Smooth muscle cell (in vitro differentiated cells): Measurements from ENCODE around the gene TMEM266. TPM values are rescaled to one million over a fixed set of nuclear protein-coding genes. Genes with fewer than 3 reads are reported as not detected.

Experiments
- DNase-seq: peaks from one replicate; lab custom pipeline; 2025; ENCODE audit not compliant: unreplicated experiment; lab: John Stamatoyannopoulos, UW
- H2AFZ ChIP-seq: fragments of 200-600 bp; sonication (generic); 2 replicates; pipeline ENCODE4 v1.6.0; 2016; ENCODE audit warnings: antibody characterized with exemption, low read depth, mild to moderate bottlenecking
- H3F3A ChIP-seq: fragments of 200-600 bp; sonication (generic); 2 replicates; pipeline ENCODE4 v1.6.0; 2017; ENCODE audit warnings: antibody characterized with exemption, low read depth
- H3K27ac ChIP-seq: fragments of 200-600 bp; sonication (generic); 2 replicates; pipeline ENCODE4 v1.5.1; 2016; ENCODE audit warnings: low read depth, mild to moderate bottlenecking
- H3K27me3 ChIP-seq: fragments of 200-600 bp; sonication (generic); 2 replicates; pipeline ENCODE4 v1.6.1; 2016; ENCODE audit warnings: low read depth, mild to moderate bottlenecking
- H3K36me3 ChIP-seq: fragments of 200-600 bp; sonication (generic); 2 replicates; pipeline ENCODE4 v1.5.1; 2016; ENCODE audit warnings: low read depth
- H3K4me1 ChIP-seq: fragments of 200-600 bp; sonication (generic); 2 replicates; pipeline ENCODE4 v1.5.1; 2016; ENCODE audit warnings: low read depth
- H3K4me2 ChIP-seq: fragments of 200-600 bp; sonication (generic); 2 replicates; pipeline ENCODE4 v1.6.0; 2016; ENCODE audit warnings: mild to moderate bottlenecking
- H3K4me3 ChIP-seq: fragments of 200-600 bp; sonication (generic); 2 replicates; pipeline ENCODE4 v1.5.1; 2016; ENCODE audit warnings: mild to moderate bottlenecking
- H3K79me2 ChIP-seq: fragments of 200-600 bp; sonication (generic); 2 replicates; pipeline ENCODE4 v1.6.0; 2016; ENCODE audit warnings: low read depth, mild to moderate bottlenecking
- H3K9ac ChIP-seq: fragments of 200-600 bp; sonication (generic); 2 replicates; pipeline ENCODE4 v1.6.0; 2016; ENCODE audit warnings: low read depth
- H3K9me3 ChIP-seq: fragments of 200-600 bp; sonication (generic); replicated peaks from 2 replicates; pipeline ENCODE4 v1.5.1; 2016; ENCODE audit warnings: low read depth
- H4K20me1 ChIP-seq: fragments of 200-600 bp; sonication (generic); 2 replicates; pipeline ENCODE4 v1.6.0; 2016; ENCODE audit warnings: low read depth
- CTCF ChIP-seq: fragments of 200-600 bp; sonication (generic); IDR thresholded peaks from 2 replicates; pipeline ENCODE4 v1.5.1; 2017; ENCODE audit warnings: borderline replicate concordance, mild to moderate bottlenecking, antibody characterized with exemption; ENCODE audit not compliant: insufficient read depth, poor library complexity, severe bottlenecking
- WGBS: methylation state at CpG from one replicate; pipeline ENCODE4 v1.1.7; 2016; ENCODE audit warnings: low lambda C conversion rate; 5-methylcytosine and 5-hydroxymethylcytosine counted together
- polyA plus RNA-seq: library from polyadenylated mRNA; unstranded; fragments of >200 nt; fragmentation: Nextera tagmentation; extraction: Ambion mirVana; gene quantifications from 2 replicates; pipeline ENCODE4 v1.2.1, GENCODE V29; 2016
- total RNA-seq: library from RNA; depleted of rRNA; stranded (reverse); fragments of >200 nt; gene quantifications from 2 replicates; pipeline ENCODE4 v1.2.3, GENCODE V29; 2014

Gene TMEM266
- total and polyA plus RNA-seq, 2 experiments from 2014 or later = 0.27 TPM; not detected in 1

GRCh38 chr15:76209942-76210341 lies 150.2 kb downstream of the TMEM266 start:
- Histone ChIP-seq H3K9me3 (no peaks in the 10 kb centered on the region), H3K4me1 (no peaks in the 10 kb centered on the region), H3K79me2 (no peaks in the 10 kb centered on the region), H3K4me3 (no peak overlapping the region), H3K27me3 (no peaks in the 10 kb centered on the region), H3K9ac (no peak overlapping the region), H3F3A (no peaks in the 10 kb centered on the region), H2AFZ (no peak overlapping the region), H3K4me2 (no peak overlapping the region), H3K36me3 (no peaks in the 10 kb centered on the region), H4K20me1 (no peaks in the 10 kb centered on the region), H3K27ac (no peak overlapping the region)
- WGBS = 76% methylated on average over 3 of the region's 3 CpGs
- DNase-seq = no peak
- TF ChIP-seq CTCF = no peak

GRCh38 chr15:76215634-76216033 lies 155.8 kb downstream of the TMEM266 start:
- no peak overlapping the region for H3K27ac ChIP-seq
- 86% methylated on average over 1 of the region's 1 CpG for WGBS
- TF ChIP-seq CTCF = no peak

GRCh38 chr15:76217029-76217881 lies 157.5 kb downstream of the TMEM266 start:
- WGBS = 81% methylated on average over 7 of the region's 7 CpGs
- DNase-seq = no peak
- H3K9ac ChIP-seq = no peak overlapping the region
- H3K79me2 ChIP-seq = no peaks in the 10 kb centered on the region
- no peaks in the 10 kb centered on the region for H3K4me1 ChIP-seq
- H3F3A ChIP-seq = no peaks in the 10 kb centered on the region
- H3K4me2 ChIP-seq = no peak overlapping the region
- no peak overlapping the region for H2AFZ ChIP-seq
- peaks cover 16% of the 10 kb centered on the region for H4K20me1 ChIP-seq
- H3K27ac ChIP-seq = no peak overlapping the region
- peaks cover 8% of the 10 kb centered on the region for H3K36me3 ChIP-seq
- H3K9me3 ChIP-seq = no peaks in the 10 kb centered on the region
- H3K27me3 ChIP-seq = no peaks in the 10 kb centered on the region
- no peak overlapping the region for H3K4me3 ChIP-seq
- TF ChIP-seq CTCF = no peak

More at GRCh38 chr15:76215634-76216033, 155.8 kb downstream of the TMEM266 start:
- no peaks in the 10 kb centered on the region for H3K27me3 ChIP-seq
- H3K4me3 ChIP-seq = no peak overlapping the region
- peaks cover 16% of the 10 kb centered on the region for H4K20me1 ChIP-seq
- no peaks in the 10 kb centered on the region for H3K4me1 ChIP-seq
- no peak overlapping the region for H2AFZ ChIP-seq
- no peaks in the 10 kb centered on the region for H3F3A ChIP-seq
- no peaks in the 10 kb centered on the region for H3K9me3 ChIP-seq
- H3K9ac ChIP-seq = no peak overlapping the region
- no peak for DNase-seq
- no peaks in the 10 kb centered on the region for H3K79me2 ChIP-seq
- peaks cover 1% of the 10 kb centered on the region for H3K36me3 ChIP-seq
- H3K4me2 ChIP-seq = no peak overlapping the region

- DNase-seq = no peak
- Histone ChIP-seq H2AFZ (no peak overlapping the region), H3K9me3 (no peaks in the 10 kb centered on the region), H3K27ac (no peak overlapping the region), H3K4me3 (no peak overlapping the region), H4K20me1 (peaks cover 16% of the 10 kb centered on the region), H3F3A (no peaks in the 10 kb centered on the region), H3K9ac (no peak overlapping the region), H3K4me2 (no peak overlapping the region), H3K27me3 (no peaks in the 10 kb centered on the region), H3K36me3 (peaks cover 8% of the 10 kb centered on the region), H3K79me2 (no peaks in the 10 kb centered on the region), H3K4me1 (no peaks in the 10 kb centered on the region)
- 98% methylated on average over 5 of the region's 5 CpGs for WGBS
- TF ChIP-seq CTCF = no peak
Observed at GRCh38 chr15:76217882-76218217, 158.1 kb downstream of the TMEM266 start.
